GM19452 (cell line): ENCODE measurements around the gene SYNPR.
"Not testable (repeated sequence)": the region's sequence is repeated elsewhere in the genome, so short reads cannot be mapped to it uniquely, and the experiment has no call there.

Experiments used
- ATAC-seq: cut with Tn5 transposase; IDR thresholded peaks from one replicate; pipeline ENCODE4 v1.9.1; 2021; ENCODE audit not compliant: unreplicated experiment

SYNPR gene

DNA sequence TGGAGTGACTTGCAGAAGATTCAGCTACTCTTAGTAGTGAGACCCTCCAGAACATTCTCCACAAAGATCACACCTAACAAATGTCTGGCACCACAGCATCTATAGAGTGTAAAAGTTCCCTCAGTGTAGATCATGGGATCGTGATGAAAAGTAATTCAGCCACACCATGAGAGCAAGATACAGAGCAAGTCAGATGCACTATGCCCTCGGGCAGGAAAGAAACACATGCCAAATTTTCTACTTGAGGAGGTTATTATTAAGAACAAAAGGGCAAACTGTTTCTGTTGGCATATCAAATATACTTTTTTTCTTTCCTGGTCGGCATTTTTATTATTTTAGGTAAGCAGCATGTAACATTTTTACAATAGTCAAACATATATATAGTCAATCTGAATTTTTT is 329.6 kb downstream of the SYNPR start:
- ATAC-seq = no peak

GRCh38 chr3:63609408-63609807 is 331.3 kb downstream of the SYNPR start:
- no peak for ATAC-seq

GRCh38 chr3:63609834-63610233 is 331.7 kb downstream of the SYNPR start:
- ATAC-seq = no peak

- ATAC-seq = no peak
Measured at GRCh38 chr3:63611382-63611781, 333.3 kb downstream of the SYNPR start.

DNA sequence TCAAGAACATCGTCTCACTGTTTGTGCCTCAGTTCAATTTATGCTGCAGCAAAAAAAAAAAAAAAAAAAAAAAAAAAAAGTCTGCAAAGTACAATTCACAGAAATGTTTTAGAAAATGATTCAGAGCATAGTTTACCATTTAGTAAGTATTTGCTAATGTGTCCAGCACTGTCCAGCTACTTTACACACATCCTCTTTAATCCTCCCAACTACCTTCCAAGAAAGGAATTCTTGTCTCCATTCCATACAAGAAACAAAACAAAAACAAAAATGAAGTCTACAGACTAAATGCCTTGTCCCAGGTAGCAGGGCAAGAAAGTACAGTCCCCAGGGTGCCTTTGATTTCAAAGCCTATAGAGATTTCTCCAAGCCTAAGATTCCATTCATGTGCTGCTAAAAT is 335.5 kb downstream of the SYNPR start:
- ATAC-seq = no peak

GRCh38 chr3:63617391-63617790 is 339.3 kb downstream of the SYNPR start:
- ATAC-seq = no peak

GRCh38 chr3:63624941-63625560 is 346.9 kb downstream of the SYNPR start:
- ATAC-seq = no peak

- no peak for ATAC-seq
Measured at GRCh38 chr3:63631670-63632069, 353.6 kb downstream of the SYNPR start.

GRCh38 chr3:63635186-63635585 is 357.1 kb downstream of the SYNPR start:
- no peak for ATAC-seq

DNA sequence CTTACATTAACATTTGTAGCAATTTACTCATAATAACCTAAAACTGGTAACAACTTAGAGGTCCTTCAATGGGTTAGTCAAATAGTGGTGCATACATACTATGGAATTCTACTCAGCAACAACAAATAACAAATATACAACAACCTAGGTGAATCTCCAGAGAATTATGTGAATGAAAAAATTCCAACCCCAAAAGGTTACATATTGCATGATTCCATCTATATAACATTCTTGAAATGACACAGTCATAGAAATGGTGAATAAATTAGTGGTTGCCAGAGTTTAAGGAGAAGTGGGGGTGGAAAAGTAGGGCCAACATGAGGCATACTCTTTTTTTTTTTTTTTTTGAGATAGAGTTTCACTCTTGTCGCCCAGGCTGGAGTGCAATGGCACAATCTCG is 361.7 kb downstream of the SYNPR start:
- ATAC-seq = no peak

DNA sequence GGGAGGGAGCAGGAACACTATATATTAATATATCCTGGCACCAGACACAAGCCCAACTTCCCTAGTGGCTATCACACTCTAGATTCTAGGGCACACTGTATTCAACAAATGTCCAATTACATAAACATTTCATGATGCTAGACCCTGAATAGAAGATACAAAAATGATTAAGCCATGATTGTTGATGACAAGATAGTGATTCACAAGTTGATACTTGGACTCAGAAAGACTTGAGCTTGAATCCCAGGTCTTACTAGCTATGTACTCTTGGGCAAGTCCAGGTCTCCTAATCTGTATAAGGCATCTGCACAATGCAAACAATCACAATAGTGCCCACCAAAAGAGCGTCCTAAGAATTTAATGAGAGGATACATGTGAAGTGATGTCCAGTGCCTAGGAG is 364.4 kb downstream of the SYNPR start:
- ATAC-seq = no peak

GRCh38 chr3:63644212-63644797 is 366.2 kb downstream of the SYNPR start:
- no peak for ATAC-seq

DNA sequence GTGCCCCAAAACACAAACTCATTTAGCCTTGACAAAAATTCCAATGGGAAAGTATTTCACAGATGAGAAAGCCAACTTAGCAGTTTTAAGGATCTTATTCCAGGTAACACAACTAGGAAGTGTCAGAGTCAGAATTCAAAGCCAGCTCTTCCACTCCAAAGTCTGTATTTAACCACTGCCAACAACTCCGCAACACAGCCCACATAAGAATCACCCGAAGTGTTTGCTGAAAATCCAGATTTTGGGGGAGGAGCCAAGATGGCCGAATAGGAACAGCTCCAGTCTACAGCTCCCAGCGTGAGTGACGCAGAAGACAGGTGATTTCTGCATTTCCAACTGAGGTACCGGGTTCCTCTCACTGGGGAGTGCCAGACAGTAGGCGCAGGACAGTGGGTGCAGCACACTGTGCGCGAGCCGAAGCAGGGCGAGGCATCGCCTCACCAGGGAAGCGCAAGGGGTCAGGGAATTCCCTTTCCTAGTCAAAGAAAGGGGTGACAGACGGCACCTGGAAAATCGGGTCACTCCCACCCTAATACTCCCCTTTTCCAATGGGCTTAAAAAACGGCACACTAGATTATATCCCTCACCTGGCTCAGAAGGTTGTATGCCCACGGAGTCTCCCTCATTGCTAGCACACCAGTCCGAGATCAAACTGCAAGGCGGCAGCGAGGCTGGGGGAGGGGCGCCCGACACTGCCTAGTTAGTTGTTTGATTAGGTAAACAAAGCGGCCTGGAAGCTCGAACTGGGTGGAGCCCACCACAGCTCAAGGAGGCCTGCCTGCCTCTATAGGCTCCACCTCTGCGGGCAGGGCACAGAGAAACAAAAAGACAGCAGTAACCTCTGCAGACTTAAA is 367.0 kb downstream of the SYNPR start:
- ATAC-seq = not testable (repeated sequence)

DNA sequence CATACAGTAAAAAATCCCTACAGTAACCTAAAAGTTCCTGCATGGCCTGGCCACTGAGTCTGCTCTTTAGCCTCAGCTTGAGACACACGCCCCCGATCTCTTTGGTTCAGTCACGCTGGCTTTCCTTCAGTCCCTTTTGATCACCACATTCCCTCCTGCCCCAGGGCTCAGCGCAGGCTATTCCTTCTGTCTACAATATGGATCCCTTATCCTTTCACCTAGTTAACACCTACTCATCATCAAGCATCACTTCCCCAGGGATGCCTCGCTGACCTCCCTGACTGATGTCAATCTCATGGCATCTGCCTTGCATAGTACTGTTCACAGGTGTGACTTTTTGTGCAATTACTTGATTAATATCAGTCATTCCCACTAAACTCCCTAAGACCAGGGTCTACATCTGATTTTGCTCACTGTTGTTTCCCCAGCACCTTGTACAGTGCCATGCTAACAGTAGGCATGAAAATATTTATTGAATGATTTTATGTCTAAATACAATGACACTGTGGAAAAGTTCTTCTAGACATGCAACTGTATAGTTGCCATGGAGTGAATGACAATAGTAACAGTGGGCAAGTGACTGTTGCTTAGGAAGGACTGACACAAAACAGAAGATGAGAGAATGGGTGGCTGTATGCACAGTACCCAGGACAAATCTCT is 374.1 kb downstream of the SYNPR start, which contains the start of gene SNTN:
Gene SNTN (plus strand): TSS at position 610 of the 660 bp plus-strand sequence. CDS start 13 bp downstream, at position 623.
- no peak for ATAC-seq

DNA sequence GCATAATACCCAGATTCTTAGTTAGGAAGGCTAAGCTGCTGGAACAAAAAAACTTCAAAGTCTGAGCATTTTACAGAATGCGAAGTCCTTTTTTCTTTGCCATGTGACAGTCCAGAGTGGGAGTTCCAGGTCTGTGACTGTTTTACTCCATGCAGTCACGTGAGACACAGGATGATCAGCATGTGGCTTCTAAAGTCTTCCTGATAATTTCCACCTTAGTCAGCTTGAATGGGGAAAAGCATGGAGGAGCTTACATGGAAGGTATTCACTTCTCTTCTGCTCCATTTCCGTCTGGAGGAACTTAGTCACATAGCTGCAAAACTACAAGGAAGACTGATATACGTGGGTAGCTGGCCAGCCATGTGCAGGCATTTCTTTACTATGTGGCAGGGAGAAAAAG is 376.1 kb downstream of the SYNPR start:
- ATAC-seq = no peak

- ATAC-seq = no peak
Measured at GRCh38 chr3:63654931-63655330, 376.8 kb downstream of the SYNPR start.

DNA sequence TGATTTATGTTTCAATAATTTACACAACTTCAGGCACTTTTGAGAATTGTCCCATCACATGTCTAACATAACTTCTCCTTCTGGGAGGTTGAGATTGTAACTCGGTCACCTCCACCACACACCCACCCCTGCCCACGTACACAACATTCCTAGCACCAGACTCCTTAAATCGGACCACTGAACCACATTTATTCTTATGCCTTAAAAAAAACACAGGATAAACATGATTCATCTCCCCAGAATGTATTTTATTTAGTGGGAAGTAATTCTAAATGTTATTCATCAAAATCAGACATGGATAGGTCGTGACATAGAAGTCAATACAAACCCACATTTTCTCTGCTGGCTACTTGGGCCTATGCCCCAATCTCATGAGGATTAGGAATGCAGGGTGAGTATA is 377.4 kb downstream of the SYNPR start:
- no peak for ATAC-seq

GRCh38 chr3:63656786-63657185 is 378.7 kb downstream of the SYNPR start:
- ATAC-seq = no peak

DNA sequence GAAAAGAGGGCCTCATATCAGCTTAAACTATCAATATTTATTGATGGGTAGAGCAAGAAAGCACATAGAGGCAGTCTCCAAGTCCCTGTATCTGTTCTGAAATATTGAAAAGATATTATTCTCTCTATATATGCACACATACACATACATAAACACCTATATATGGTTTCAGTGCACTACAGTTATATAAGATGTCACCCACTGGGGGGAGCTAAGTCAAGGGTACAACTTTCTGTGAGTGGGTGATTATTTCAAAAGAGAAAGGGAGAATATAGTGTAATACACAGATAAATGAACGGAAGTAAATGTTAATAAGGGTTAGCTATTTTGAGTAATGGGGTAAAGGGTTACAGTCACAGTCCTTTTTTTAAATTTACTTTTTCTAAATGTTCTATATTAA is 383.1 kb downstream of the SYNPR start:
- ATAC-seq = no peak

- no peak for ATAC-seq
Measured at GRCh38 chr3:63662011-63662410, 383.9 kb downstream of the SYNPR start.

DNA sequence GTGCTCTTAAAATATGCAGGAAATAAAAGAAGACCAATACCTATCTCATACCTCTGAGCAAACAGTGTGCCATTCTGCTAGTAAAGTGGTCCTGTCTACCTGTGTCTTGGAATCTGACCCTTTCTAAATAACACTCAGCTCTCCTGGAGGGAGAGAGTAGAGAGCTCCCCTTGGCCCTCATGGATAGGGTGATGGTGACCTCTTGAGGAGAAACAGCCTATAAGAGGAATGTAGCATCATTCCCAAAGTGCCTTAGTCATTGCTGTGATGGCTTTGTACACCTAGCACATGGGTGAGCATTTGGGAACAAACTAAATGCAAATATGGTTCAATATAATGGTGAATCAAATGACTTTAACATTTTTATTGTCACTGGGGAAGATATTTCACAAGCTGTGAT is 384.4 kb downstream of the SYNPR start:
- no peak for ATAC-seq
